GM19240 (cell line): Measurements from ENCODE around the gene INCENP.

Experiments
- DNase-seq: peaks from one replicate; pipeline ENCODE4 v3.0.0; 2011; ENCODE audit warnings: low spot score; ENCODE audit not compliant: insufficient read length

Gene INCENP

GRCh38 chr11:62124186-62125113 is 639 bp downstream of the INCENP start:
- peak; percentile 57 for DNase-seq

GRCh38 chr11:62125316-62125715 is 1.5 kb downstream of the INCENP start:
- DNase-seq, result no peak

GRCh38 chr11:62125881-62126280 is 2.1 kb downstream of the INCENP start:
- DNase-seq, result no peak

- DNase-seq, result no peak
Observed at GRCh38 chr11:62127426-62127825, 3.6 kb downstream of the INCENP start.

- DNase-seq, result no peak
Observed at GRCh38 chr11:62127941-62128770, 4.3 kb downstream of the INCENP start.

- DNase-seq, result no peak
Observed at GRCh38 chr11:62128835-62129234, 5.0 kb downstream of the INCENP start.

GRCh38 chr11:62129590-62130282 is 5.9 kb downstream of the INCENP start:
- no peak for DNase-seq

GRCh38 chr11:62130283-62131169 is 6.7 kb downstream of the INCENP start:
- DNase-seq, result no peak

- no peak for DNase-seq
Observed at GRCh38 chr11:62131170-62131464, 7.3 kb downstream of the INCENP start.

- DNase-seq, result no peak
Observed at GRCh38 chr11:62132191-62132590, 8.4 kb downstream of the INCENP start.

GRCh38 chr11:62132689-62133293 is 9.0 kb downstream of the INCENP start:
- DNase-seq, result no peak

GRCh38 chr11:62133328-62134065 is 9.7 kb downstream of the INCENP start:
- no peak for DNase-seq

GRCh38 chr11:62137276-62137861 is 13.6 kb downstream of the INCENP start:
- DNase-seq, result no peak

- DNase-seq, result no peak
Observed at GRCh38 chr11:62137881-62138629, 14.2 kb downstream of the INCENP start.

GRCh38 chr11:62138630-62139425 is 15.0 kb downstream of the INCENP start:
- no peak for DNase-seq

- DNase-seq, result no peak
Observed at GRCh38 chr11:62139526-62140303, 15.9 kb downstream of the INCENP start.
